MCF 10A (cell line): ENCODE measurements around the gene TNFAIP2. TPM values are rescaled to one million over a fixed set of nuclear protein-coding genes. Genes with fewer than 3 reads are reported as not detected.

ENCODE experiments used
- BruUV-seq: library from RNA; stranded (reverse); fragments of 400-500 nt; replicated peaks from 2 replicates; lab custom pipeline; 2021; lab: Mats Ljungman, UMichigan
- CTCF ChIA-PET: fragments of 300-600 bp; sonication (Branson Sonifier 250); formaldehyde crosslinking; extraction: SDS; loops from one replicate; lab custom pipeline; 2021; ENCODE audit warnings: antibody characterized with exemption, inconsistent platforms; lab: Yijun Ruan, JAX
- POLR2A ChIA-PET: fragments of 300-600, 350-650 bp; sonication (Branson Sonifier 250); formaldehyde crosslinking; extraction: SDS; loops from one replicate; lab custom pipeline; 2020; ENCODE audit warnings: antibody characterized with exemption, inconsistent platforms; lab: Yijun Ruan, JAX
- DNase-seq: peaks from one replicate; pipeline ENCODE4 v3.0.0-alpha.2; 2018; ENCODE audit not compliant: unreplicated experiment
- H3K27ac Mint-ChIP-seq: one replicate; pipeline ENCODE4 v1.8.0; 2022; ENCODE audit warnings: mild to moderate bottlenecking, low read depth, mixed read lengths; ENCODE audit not compliant: unreplicated experiment
- H3K27me3 Mint-ChIP-seq: one replicate; pipeline ENCODE4 v1.8.0; 2022; ENCODE audit warnings: mixed read lengths; ENCODE audit not compliant: insufficient read depth, unreplicated experiment
- H3K36me3 Mint-ChIP-seq: one replicate; pipeline ENCODE4 v1.8.0; 2022; ENCODE audit warnings: mild to moderate bottlenecking, moderate library complexity, mixed read lengths; ENCODE audit not compliant: insufficient read depth, unreplicated experiment
- H3K4me1 Mint-ChIP-seq: one replicate; pipeline ENCODE4 v1.8.0; 2022; ENCODE audit warnings: mixed read lengths; ENCODE audit not compliant: insufficient read depth, unreplicated experiment
- H3K4me3 Mint-ChIP-seq: one replicate; pipeline ENCODE4 v1.8.0; 2022; ENCODE audit warnings: mild to moderate bottlenecking, moderate library complexity, mixed read lengths; ENCODE audit not compliant: unreplicated experiment
- H3K9me3 Mint-ChIP-seq: one replicate; pipeline ENCODE4 v1.8.0; 2022; ENCODE audit warnings: mixed read lengths; ENCODE audit not compliant: unreplicated experiment
- intact Hi-C: fragments of 100-400 bp; cut with micrococcal nuclease; formaldehyde crosslinking; loops from 2 replicates; pipeline ENCODE4 v1.14.1; 2022
- total RNA-seq: library from RNA; stranded (reverse); gene quantifications from 2 replicates; pipeline ENCODE4 v1.2.3, GENCODE V29; 2022
- TF ChIP-seq, protein P1 (sequence below): fragments of 200-600 bp; IDR thresholded peaks from one replicate; pipeline ENCODE4 v1.8.0; 2022; ENCODE audit warnings: antibody characterized with exemption, mild to moderate bottlenecking; ENCODE audit not compliant: unreplicated experiment

The TNFAIP2 gene
- total RNA-seq, 1 experiment from 2014 or later = 19.1 TPM

DNA sequence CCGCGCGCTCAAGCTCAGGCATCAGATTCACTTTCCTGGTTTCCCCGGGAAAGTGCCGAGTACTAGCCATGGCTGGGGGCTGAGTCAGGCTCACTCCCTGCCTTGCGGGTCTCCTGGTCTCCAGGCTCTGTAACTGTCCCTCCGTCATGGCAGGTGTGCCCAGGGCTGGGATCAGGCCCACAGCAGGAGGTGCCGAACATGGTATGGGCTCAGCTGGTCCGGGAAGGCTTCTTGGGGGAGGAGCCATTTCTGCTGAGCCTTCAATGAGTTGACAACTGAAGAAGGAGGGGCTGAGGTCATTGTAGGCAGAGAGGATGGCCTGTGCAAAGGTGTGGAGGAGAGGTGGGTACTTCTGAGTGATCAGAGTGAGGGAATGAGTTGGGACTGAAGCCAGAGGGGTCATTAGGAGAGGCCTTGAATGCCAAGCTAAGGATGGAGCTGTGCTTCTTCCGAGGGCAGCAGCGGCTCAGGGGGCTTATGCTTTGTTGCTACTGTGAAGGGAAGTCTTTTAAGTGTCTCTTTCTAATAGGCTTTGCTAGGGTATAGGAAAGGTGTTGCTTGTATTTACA is 28.0 kb upstream of the TNFAIP2 start:
- TF ChIP-seq, protein P1, sequence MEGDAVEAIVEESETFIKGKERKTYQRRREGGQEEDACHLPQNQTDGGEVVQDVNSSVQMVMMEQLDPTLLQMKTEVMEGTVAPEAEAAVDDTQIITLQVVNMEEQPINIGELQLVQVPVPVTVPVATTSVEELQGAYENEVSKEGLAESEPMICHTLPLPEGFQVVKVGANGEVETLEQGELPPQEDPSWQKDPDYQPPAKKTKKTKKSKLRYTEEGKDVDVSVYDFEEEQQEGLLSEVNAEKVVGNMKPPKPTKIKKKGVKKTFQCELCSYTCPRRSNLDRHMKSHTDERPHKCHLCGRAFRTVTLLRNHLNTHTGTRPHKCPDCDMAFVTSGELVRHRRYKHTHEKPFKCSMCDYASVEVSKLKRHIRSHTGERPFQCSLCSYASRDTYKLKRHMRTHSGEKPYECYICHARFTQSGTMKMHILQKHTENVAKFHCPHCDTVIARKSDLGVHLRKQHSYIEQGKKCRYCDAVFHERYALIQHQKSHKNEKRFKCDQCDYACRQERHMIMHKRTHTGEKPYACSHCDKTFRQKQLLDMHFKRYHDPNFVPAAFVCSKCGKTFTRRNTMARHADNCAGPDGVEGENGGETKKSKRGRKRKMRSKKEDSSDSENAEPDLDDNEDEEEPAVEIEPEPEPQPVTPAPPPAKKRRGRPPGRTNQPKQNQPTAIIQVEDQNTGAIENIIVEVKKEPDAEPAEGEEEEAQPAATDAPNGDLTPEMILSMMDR = no peak
- no peak for DNase-seq
- ChIA-PET CTCF (interaction anchor here (1.1 to 2.1 kb wide), 3 partner anchors 10 to 199 kb away, joined by 3 to 31 read pairs (median 4); no protein-coding TSS in a partner anchor), POLR2A (interaction anchor here (0.6 to 1.3 kb wide), 2 partner anchors 19 to 21 kb away, joined by 3 to 4 read pairs; no protein-coding TSS in a partner anchor)
- no peaks in the 10 kb centered on the region for H3K36me3 Mint-ChIP-seq
- no peak overlapping the region for H3K4me3 Mint-ChIP-seq
- H3K27ac Mint-ChIP-seq = no peak overlapping the region
- H3K9me3 Mint-ChIP-seq = no peaks in the 10 kb centered on the region
- H3K27me3 Mint-ChIP-seq = no peaks in the 10 kb centered on the region
- BruUV-seq = no TSS peak
- H3K4me1 Mint-ChIP-seq = no peaks in the 10 kb centered on the region
- intact Hi-C loops = no loop called here

DNA sequence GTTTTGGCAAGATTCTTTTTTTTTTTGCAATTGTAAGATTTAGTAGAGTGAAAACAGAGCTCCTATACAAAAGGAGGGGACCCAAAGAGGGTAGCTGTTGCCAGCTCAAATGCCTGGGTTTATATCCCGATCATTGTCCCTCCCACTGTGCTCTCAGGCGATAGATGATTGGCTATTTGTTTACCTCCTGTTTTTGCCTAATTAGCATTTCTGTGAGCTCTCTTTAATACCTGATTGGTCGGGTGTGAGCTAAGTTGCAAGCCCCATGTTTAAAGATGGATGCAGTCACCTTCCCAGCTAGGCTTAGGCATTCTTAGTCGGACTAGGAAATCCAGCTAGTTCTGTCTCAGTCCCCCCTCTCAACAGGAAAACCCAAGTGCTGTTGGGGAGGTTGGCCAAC is 26.9 kb upstream of the TNFAIP2 start:
- Mint-ChIP-seq H3K4me1 (no peaks in the 10 kb centered on the region), H3K27ac (no peak overlapping the region), H3K27me3 (no peaks in the 10 kb centered on the region), H3K36me3 (no peaks in the 10 kb centered on the region), H3K4me3 (no peak overlapping the region), H3K9me3 (no peaks in the 10 kb centered on the region)
- intact Hi-C loops = no loop called here
- POLR2A ChIA-PET = interaction anchor here (0.6 to 1.3 kb wide), 2 partner anchors 22 to 52 kb away, joined by 3 to 4 read pairs; no protein-coding TSS in a partner anchor
- DNase-seq = no peak
- CTCF ChIA-PET = interaction anchor here (1.1 to 2.1 kb wide), 3 partner anchors 9 to 198 kb away, joined by 3 to 31 read pairs (median 4); no protein-coding TSS in a partner anchor
- TF ChIP-seq, protein P1 = no peak
- no TSS peak for BruUV-seq

DNA sequence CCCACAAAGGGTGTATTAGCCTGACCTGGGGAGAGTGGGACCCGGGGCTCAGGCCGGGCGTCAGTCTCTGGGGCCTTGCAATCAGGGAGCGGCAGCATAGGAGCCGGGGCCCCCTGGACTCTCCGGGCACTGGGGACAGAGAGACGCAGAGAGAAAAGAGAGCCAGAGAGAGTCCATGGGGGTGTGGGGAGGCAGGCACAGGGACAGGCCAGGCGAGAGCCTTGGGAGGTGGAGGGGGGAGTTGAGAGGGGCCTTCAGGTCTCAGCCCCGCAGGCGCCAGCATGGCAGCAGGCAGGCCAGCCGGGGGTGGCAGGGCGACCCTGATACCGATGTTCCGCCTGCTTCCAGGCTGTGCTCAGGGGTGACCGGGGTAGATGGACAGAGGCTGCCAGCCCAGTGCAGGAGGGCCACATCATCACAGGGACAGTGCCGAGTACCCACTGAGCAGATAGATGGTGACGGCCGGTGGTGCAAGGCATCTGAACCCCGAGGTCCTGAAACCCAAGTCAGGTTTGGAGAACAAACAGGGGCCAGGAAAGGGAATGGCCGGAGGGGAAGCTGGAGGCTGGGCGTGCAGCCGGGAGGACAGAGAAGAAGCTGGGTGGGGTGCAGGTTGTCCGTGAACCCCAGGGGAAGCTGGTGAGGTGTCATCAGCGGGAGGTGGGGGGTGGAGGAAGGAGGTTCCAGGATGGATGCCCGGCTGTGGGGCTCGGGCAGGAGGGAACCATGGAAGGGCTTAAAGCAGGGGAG is 25.8 kb upstream of the TNFAIP2 start:
- no peaks in the 10 kb centered on the region for H3K9me3 Mint-ChIP-seq
- TF ChIP-seq, protein P1 = no peak
- no TSS peak for BruUV-seq
- intact Hi-C loops = no loop called here
- no peaks in the 10 kb centered on the region for H3K4me1 Mint-ChIP-seq
- POLR2A ChIA-PET = no interaction called here
- DNase-seq = no peak
- no peak overlapping the region for H3K27ac Mint-ChIP-seq
- no peak overlapping the region for H3K4me3 Mint-ChIP-seq
- CTCF ChIA-PET = interaction anchor here (0.7 to 2.1 kb wide), 4 partner anchors 8 to 23 kb away, joined by 4 to 31 read pairs (median 5); no protein-coding TSS in a partner anchor
- H3K27me3 Mint-ChIP-seq = no peaks in the 10 kb centered on the region
- H3K36me3 Mint-ChIP-seq = no peaks in the 10 kb centered on the region
